HUES48 (cell line): ENCODE results near the gene CCL25.

Source experiments
- H3K27ac ChIP-seq: one replicate; pipeline ENCODE4 v1.7.0; 2013; ENCODE audit warnings: low read depth, low read length, inconsistent platforms
- H3K27me3 ChIP-seq: 2 replicates; pipeline ENCODE4 v1.6.1; 2013; ENCODE audit warnings: mild to moderate bottlenecking, low read length; ENCODE audit not compliant: control insufficient read depth, insufficient read depth
- H3K36me3 ChIP-seq: 2 replicates; pipeline ENCODE4 v1.6.1; 2013; ENCODE audit warnings: low read length; ENCODE audit not compliant: control insufficient read depth, insufficient read depth
- H3K4me1 ChIP-seq: 2 replicates; pipeline ENCODE4 v1.6.1; 2013; ENCODE audit warnings: mild to moderate bottlenecking, low read length; ENCODE audit not compliant: control insufficient read depth, insufficient read depth
- H3K4me3 ChIP-seq: 2 replicates; pipeline ENCODE4 v1.5.1; 2013; ENCODE audit warnings: mild to moderate bottlenecking, low read depth, low read length
- H3K9ac ChIP-seq: 2 replicates; pipeline ENCODE4 v1.6.1; 2013; ENCODE audit warnings: mild to moderate bottlenecking, low read depth, low read length, moderate library complexity
- H3K9me3 ChIP-seq: 2 replicates; pipeline ENCODE4 v1.6.1; 2013; ENCODE audit warnings: low read length; ENCODE audit not compliant: control insufficient read depth, insufficient read depth

CCL25 gene

DNA sequence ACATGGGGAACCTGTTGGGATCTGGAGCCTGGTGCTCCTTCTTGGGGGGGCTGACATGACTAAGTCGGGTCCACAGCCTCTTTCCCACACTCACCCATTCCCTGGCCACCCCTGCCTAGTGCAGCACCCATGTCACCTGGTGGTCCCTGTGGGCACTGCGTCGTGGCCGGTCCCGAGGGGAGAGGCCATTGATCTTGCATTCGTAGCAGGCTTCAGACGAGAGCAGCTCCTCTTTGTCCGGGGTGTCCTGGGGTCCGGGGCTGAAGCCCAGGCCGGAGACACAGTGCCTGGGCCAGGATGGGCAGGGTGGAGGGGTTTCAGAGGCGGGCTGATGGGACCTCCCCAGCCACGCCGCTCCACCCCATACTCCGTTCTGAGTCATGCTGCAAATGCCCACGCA is 19.4 kb downstream of the CCL25 start:
- Histone ChIP-seq H3K36me3 (peaks cover 21% of the 10 kb centered on the region), H3K9ac (no peak overlapping the region), H3K27ac (no peak overlapping the region)

DNA sequence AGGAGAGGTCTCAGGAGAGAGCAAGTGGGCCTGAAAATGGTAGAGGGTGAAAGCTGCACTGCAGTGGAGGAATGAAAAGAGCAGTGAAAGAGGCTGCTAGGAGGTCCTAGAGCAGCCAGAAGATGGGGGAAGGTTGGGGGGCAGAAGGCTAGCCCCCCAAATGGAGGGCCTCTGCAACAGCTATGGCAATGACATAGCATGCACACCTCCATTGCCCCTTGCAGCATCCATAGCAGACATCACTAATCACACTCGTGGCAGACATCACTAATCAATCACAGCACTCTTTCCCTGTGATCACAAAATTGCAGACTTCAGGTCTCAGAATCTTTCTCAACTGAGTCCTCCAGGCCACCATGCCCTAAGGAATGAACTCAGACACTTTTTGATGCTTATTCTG is 21.9 kb downstream of the CCL25 start:
- no peak overlapping the region for H3K27ac ChIP-seq
- no peaks in the 10 kb centered on the region for H3K4me1 ChIP-seq
- H3K9ac ChIP-seq, result no peak overlapping the region
- H3K36me3 ChIP-seq, result peaks cover 21% of the 10 kb centered on the region
- H3K27me3 ChIP-seq, result no peaks in the 10 kb centered on the region
- H3K4me3 ChIP-seq, result no peak overlapping the region
- 0 out of 2 replicates have a peak, but pooled peaks cover 8% of the 10 kb centered on the region for H3K9me3 ChIP-seq

More for the DNA sequence above, 19.4 kb downstream of the CCL25 start:
- H3K27me3 ChIP-seq, result no peaks in the 10 kb centered on the region
- 0 out of 2 replicates have a peak, but pooled peaks cover 8% of the 10 kb centered on the region for H3K9me3 ChIP-seq
- H3K4me3 ChIP-seq, result no peak overlapping the region
- no peaks in the 10 kb centered on the region for H3K4me1 ChIP-seq

- H3K36me3 ChIP-seq, result peaks cover 24% of the 10 kb centered on the region
These were observed 22.9 kb downstream of the CCL25 start for GRCh38 chr19:8075158-8076074.

GRCh38 chr19:8079988-8080387 is 27.4 kb downstream of the CCL25 start:
- H3K36me3 ChIP-seq, result peaks cover 16% of the 10 kb centered on the region

More at GRCh38 chr19:8075158-8076074, 22.9 kb downstream of the CCL25 start:
- no peaks in the 10 kb centered on the region for H3K27me3 ChIP-seq
- no peak overlapping the region for H3K9ac ChIP-seq
- H3K27ac ChIP-seq, result no peak overlapping the region
- H3K4me3 ChIP-seq, result no peak overlapping the region
- no peaks in the 10 kb centered on the region for H3K9me3 ChIP-seq
- H3K4me1 ChIP-seq, result no peaks in the 10 kb centered on the region

DNA sequence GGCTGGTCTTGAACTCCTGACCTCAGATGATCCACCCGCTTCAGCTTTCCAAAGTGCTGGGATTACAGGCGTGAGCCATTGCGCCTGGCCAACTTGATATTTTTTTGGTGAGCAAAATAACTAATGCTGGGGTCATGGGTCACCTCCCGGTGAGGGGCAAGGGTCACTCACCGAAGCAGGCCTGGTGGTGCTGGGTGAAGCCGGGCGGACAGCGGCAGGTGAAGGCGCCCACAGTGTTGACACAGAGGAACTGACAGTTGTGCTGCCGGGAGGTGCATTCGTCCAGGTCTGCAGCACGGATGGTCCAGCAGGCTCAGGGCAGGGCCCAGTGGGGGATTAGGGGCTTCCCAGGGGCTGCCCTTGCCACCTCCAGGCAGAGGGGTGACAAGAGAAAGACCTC is 28.3 kb downstream of the CCL25 start:
- Histone ChIP-seq H3K27me3 (no peaks in the 10 kb centered on the region), H3K27ac (no peak overlapping the region), H3K4me1 (no peaks in the 10 kb centered on the region), H3K9ac (no peak overlapping the region), H3K36me3 (peaks cover 11% of the 10 kb centered on the region), H3K9me3 (no peaks in the 10 kb centered on the region), H3K4me3 (no peak overlapping the region)

More at GRCh38 chr19:8079988-8080387, 27.4 kb downstream of the CCL25 start:
- H3K4me1 ChIP-seq, result no peaks in the 10 kb centered on the region
- no peak overlapping the region for H3K27ac ChIP-seq
- H3K4me3 ChIP-seq, result no peak overlapping the region
- H3K9ac ChIP-seq, result no peak overlapping the region
- H3K9me3 ChIP-seq, result no peaks in the 10 kb centered on the region
- no peaks in the 10 kb centered on the region for H3K27me3 ChIP-seq

GRCh38 chr19:8081569-8082550 is 29.3 kb downstream of the CCL25 start:
- H3K4me1 ChIP-seq, result no peaks in the 10 kb centered on the region
- H3K36me3 ChIP-seq, result peaks cover 12% of the 10 kb centered on the region
- no peaks in the 10 kb centered on the region for H3K27me3 ChIP-seq
- H3K9ac ChIP-seq, result no peak overlapping the region
- H3K9me3 ChIP-seq, result no peaks in the 10 kb centered on the region
- no peak overlapping the region for H3K27ac ChIP-seq
- H3K4me3 ChIP-seq, result no peak overlapping the region

DNA sequence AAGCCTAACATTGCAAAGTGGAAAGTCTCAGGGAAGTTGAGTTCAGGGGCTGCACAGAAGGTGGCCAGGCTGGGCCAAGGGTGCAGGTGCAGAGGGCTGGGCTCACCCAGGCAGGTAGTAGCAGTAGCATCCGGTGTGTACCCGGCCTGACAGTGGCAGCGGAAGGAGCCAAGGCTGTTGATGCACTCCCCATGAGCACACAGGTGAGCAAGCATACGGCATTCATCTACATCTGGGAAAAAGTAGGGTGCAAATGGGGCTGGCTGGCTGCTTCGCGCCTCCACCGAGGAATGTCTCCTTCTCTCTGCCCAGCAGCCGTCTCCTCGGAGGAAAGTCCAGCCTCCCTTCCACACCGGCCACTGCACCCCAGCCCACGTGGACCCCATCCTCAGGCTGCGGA is 30.6 kb downstream of the CCL25 start:
- H3K36me3 ChIP-seq, result peaks cover 23% of the 10 kb centered on the region
- H3K27ac ChIP-seq, result no peak overlapping the region
- H3K27me3 ChIP-seq, result no peaks in the 10 kb centered on the region
- no peaks in the 10 kb centered on the region for H3K9me3 ChIP-seq
- H3K9ac ChIP-seq, result no peak overlapping the region
- no peak overlapping the region for H3K4me3 ChIP-seq
- H3K4me1 ChIP-seq, result no peaks in the 10 kb centered on the region

GRCh38 chr19:8084152-8084551 is 31.6 kb downstream of the CCL25 start:
- H3K9me3 ChIP-seq, result no peaks in the 10 kb centered on the region
- H3K27ac ChIP-seq, result no peak overlapping the region
- no peaks in the 10 kb centered on the region for H3K27me3 ChIP-seq
- H3K9ac ChIP-seq, result no peak overlapping the region
- no peak overlapping the region for H3K4me3 ChIP-seq
- H3K4me1 ChIP-seq, result no peaks in the 10 kb centered on the region
- peaks cover 33% of the 10 kb centered on the region for H3K36me3 ChIP-seq

DNA sequence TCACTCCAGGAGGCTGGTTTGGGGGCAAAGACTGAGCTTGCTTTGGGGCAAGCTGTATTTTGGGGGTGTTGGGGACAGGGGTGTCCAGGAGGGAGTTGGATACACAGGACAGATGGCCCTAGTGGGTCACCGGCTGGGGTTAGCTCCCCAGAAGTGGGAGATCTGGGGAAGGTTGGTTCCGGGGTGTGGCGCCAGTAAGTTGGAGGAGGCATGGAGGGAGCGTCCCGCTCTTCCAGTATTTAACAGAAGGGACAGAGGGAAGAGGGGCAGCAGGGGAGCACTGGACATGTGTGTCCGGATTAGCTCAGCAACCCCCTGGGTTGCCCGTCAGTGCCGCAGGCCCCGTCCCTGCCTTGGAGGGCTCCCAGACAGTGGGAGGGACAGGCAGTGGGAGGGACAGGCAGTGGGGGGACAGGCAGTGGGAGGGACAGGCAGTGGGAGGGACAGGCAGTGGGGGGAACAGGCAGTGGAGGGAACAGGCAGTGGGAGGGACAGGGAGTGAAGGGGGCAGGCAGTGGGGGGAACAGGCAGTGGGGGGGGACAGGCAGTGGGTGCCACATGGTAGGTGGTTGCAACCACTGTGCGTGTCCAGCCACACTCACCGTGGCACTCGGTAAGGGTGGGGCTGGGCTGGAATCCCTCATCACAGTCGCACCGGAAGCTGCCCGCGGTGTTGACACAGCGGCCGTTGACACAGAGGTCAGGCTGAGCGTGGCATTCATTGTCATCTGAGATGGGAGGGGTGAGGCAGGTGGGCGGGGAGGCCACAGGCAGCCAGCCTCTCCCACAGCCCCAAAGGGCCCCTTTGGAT is 33.2 kb downstream of the CCL25 start:
- Histone ChIP-seq H3K9me3 (no peaks in the 10 kb centered on the region), H3K9ac (no peak overlapping the region), H3K27me3 (no peaks in the 10 kb centered on the region), H3K27ac (no peak overlapping the region), H3K4me1 (no peaks in the 10 kb centered on the region), H3K4me3 (no peak overlapping the region), H3K36me3 (peaks cover 43% of the 10 kb centered on the region)

DNA sequence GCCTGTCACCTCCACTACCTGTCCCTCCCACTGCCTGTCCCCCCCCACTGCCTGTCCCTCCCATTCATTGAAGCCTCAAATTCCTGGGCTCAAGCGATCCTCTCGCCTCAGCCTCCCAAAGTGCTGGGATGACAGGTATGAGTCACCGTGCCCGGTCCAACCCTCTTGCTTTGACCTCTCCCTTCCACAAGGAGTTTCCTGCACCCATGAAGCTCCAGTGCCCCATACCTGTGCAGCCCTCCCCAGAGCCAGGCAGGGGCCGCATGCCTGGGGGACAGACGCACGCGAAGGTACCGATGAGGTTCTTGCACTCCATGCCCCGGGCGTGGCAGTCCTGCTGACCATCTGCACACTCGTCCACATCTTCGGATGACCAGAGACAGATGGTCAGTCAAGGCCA is 34.3 kb downstream of the CCL25 start:
- Histone ChIP-seq H3K27ac (no peak overlapping the region), H3K36me3 (peaks cover 52% of the 10 kb centered on the region), H3K4me1 (no peaks in the 10 kb centered on the region), H3K9me3 (no peaks in the 10 kb centered on the region), H3K4me3 (no peak overlapping the region), H3K27me3 (no peaks in the 10 kb centered on the region), H3K9ac (no peak overlapping the region)
